PC-3 (cell line): Measurements from ENCODE around the gene TENM4. TPM values are rescaled to one million over a fixed set of nuclear protein-coding genes. Genes with fewer than 3 reads are reported as not detected.

Experiments
- ATAC-seq: fragments of 200-7000 bp; cut with Tn5 transposase; 2 replicates; pipeline ENCODE4 v1.9.1; 2020; ENCODE audit warnings: mild to moderate bottlenecking, moderate library complexity
- BruUV-seq: library from RNA; stranded (reverse); fragments of 400-500 nt; replicated peaks from 2 replicates; lab custom pipeline; 2021; lab: Mats Ljungman, UMichigan
- CTCF ChIA-PET: fragments of 300-600 bp; sonication (Branson Sonifier 250); formaldehyde crosslinking; loops from one replicate; lab custom pipeline; 2022; ENCODE audit warnings: antibody characterized with exemption; lab: Charles Lee
- POLR2A ChIA-PET: fragments of 300-600 bp; sonication (Branson Sonifier 250); formaldehyde crosslinking; loops from one replicate; lab custom pipeline; 2022; ENCODE audit warnings: antibody characterized with exemption; ENCODE audit not compliant: unreplicated experiment; lab: Charles Lee
- DNase-seq: peaks from one replicate; pipeline ENCODE4 v3.0.0-alpha.2; 2015
- H2AFZ ChIP-seq: fragments of 300-600 bp; sonication (generic); 2 replicates; pipeline ENCODE4 v1.6.0; 2016; ENCODE audit warnings: antibody characterized with exemption, low read length
- H3F3A ChIP-seq: fragments of 300-600 bp; sonication (generic); one replicate; pipeline ENCODE4 v1.6.0; 2017; ENCODE audit warnings: antibody characterized with exemption, low read length, control low read depth, mild to moderate bottlenecking; ENCODE audit not compliant: unreplicated experiment
- H3K27ac ChIP-seq: fragments of 300-600 bp; sonication (generic); 2 replicates; pipeline ENCODE4 v1.5.1; 2016; ENCODE audit warnings: mild to moderate bottlenecking, low read length
- H3K27me3 ChIP-seq: fragments of 300-600 bp; sonication (generic); 2 replicates; pipeline ENCODE4 v1.6.1; 2016; ENCODE audit warnings: low read length, mixed read lengths
- H3K36me3 ChIP-seq: fragments of 300-600 bp; sonication (generic); 2 replicates; pipeline ENCODE4 v1.6.1; 2016; ENCODE audit warnings: low read depth, mixed run types, low read length, mixed read lengths
- H3K4me1 ChIP-seq: fragments of 300-600 bp; sonication (generic); 2 replicates; pipeline ENCODE4 v1.5.1; 2016; ENCODE audit warnings: low read length; ENCODE audit not compliant: insufficient read depth
- H3K4me2 ChIP-seq: fragments of 300-600 bp; sonication (generic); 2 replicates; pipeline ENCODE4 v1.6.0; 2016; ENCODE audit warnings: low read length
- H3K4me3 ChIP-seq: fragments of 300-600 bp; sonication (generic); 2 replicates; pipeline ENCODE4 v1.5.1; 2016; ENCODE audit warnings: mild to moderate bottlenecking, low read length, mixed read lengths
- H3K79me2 ChIP-seq: fragments of 300-600 bp; sonication (generic); 2 replicates; pipeline ENCODE4 v1.6.1; 2017; ENCODE audit warnings: low read length, mixed read lengths
- H3K9ac ChIP-seq: fragments of 300-600 bp; sonication (generic); 2 replicates; pipeline ENCODE4 v1.6.0; 2016; ENCODE audit warnings: mild to moderate bottlenecking, low read length
- H3K9me2 ChIP-seq: fragments of 300-600 bp; sonication (generic); replicated peaks from 2 replicates; pipeline ENCODE4 v1.6.1; 2016; ENCODE audit warnings: mixed run types, low read length, mixed read lengths
- H3K9me3 ChIP-seq: fragments of 300-600 bp; sonication (generic); 2 replicates; pipeline ENCODE4 v1.6.1; 2016; ENCODE audit warnings: low read length, mixed read lengths
- H4K20me1 ChIP-seq: fragments of 300-600 bp; sonication (generic); 2 replicates; pipeline ENCODE4 v1.6.1; 2016; ENCODE audit warnings: low read length, mixed read lengths
- CTCF ChIP-seq: fragments of 300-600 bp; sonication (generic); conservative IDR thresholded peaks from 2 replicates; pipeline ENCODE4 v1.5.1; 2017; ENCODE audit warnings: antibody characterized with exemption, low read depth, mild to moderate bottlenecking, low read length
- EZH2 ChIP-seq: fragments of 300-600 bp; sonication (generic); IDR thresholded peaks from one replicate; pipeline ENCODE4 v1.6.1; 2017; ENCODE audit warnings: antibody characterized with exemption, mild to moderate bottlenecking, low read length; ENCODE audit not compliant: unreplicated experiment
- EZH2phosphoT487 ChIP-seq: fragments of 300-600 bp; sonication (generic); IDR thresholded peaks from 2 replicates; pipeline ENCODE4 v1.6.1; 2018; ENCODE audit warnings: mild to moderate bottlenecking, antibody characterized with exemption, low read length, borderline replicate concordance
- intact Hi-C: fragments of 100-400 bp; cut with micrococcal nuclease; formaldehyde crosslinking; loops from 2 replicates; pipeline ENCODE4 v1.9.0; 2023
- total RNA-seq: library from RNA; depleted of rRNA; stranded (reverse); fragments of >200 nt; gene quantifications from 2 replicates; pipeline ENCODE4 v1.2.3, GENCODE V29; 2014

TENM4 gene
- total RNA-seq, 1 experiment from 2014 or later, result 19.7 TPM

GRCh38 chr11:79417069-79417920, 23.5 kb downstream of the TENM4 start:
- Histone ChIP-seq H3K36me3 (no peaks in the 10 kb centered on the region), H3K9ac (no peak overlapping the region), H3K4me2 (no peak overlapping the region), H2AFZ (no peak overlapping the region), H3K4me3 (no peak overlapping the region), H3K9me3 (no peaks in the 10 kb centered on the region), H3K27me3 (no peaks in the 10 kb centered on the region), H3K27ac (no peak overlapping the region), H3K79me2 (no peaks in the 10 kb centered on the region), H3K9me2 (no peaks in the 10 kb centered on the region), H4K20me1 (no peaks in the 10 kb centered on the region), H3K4me1 (peaks cover 31% of the 10 kb centered on the region), H3F3A (no peaks in the 10 kb centered on the region)
- TF ChIP-seq EZH2phosphoT487 (no peak), EZH2 (no peak), CTCF (no peak)
- BruUV-seq, result no TSS peak
- ChIA-PET POLR2A (no interaction called here), CTCF (no interaction called here)
- intact Hi-C loops, result no loop called here
- DNase-seq (no peak), ATAC-seq (no peak)

GRCh38 chr11:79415912-79416311, 24.9 kb downstream of the TENM4 start:
- POLR2A ChIA-PET, result no interaction called here
- Histone ChIP-seq H3K36me3 (no peaks in the 10 kb centered on the region), H2AFZ (no peak overlapping the region), H3K4me3 (no peak overlapping the region), H4K20me1 (no peaks in the 10 kb centered on the region), H3K9ac (no peak overlapping the region), H3K27ac (no peak overlapping the region), H3F3A (no peaks in the 10 kb centered on the region), H3K4me2 (no peak overlapping the region), H3K79me2 (no peaks in the 10 kb centered on the region), H3K9me3 (no peaks in the 10 kb centered on the region), H3K27me3 (0 out of 2 replicates have a peak, but pooled peaks cover 3% of the 10 kb centered on the region), H3K9me2 (no peaks in the 10 kb centered on the region), H3K4me1 (peaks cover 31% of the 10 kb centered on the region)
- no TSS peak for BruUV-seq
- ATAC-seq (no peak), DNase-seq (no peak)
- TF ChIP-seq EZH2 (no peak), EZH2phosphoT487 (no peak), CTCF (no peak)
- CTCF ChIA-PET, result no interaction called here
- intact Hi-C loops, result no loop called here

- no peaks in the 10 kb centered on the region for H4K20me1 ChIP-seq
These were observed 25.4 kb downstream of the TENM4 start for GRCh38 chr11:79415411-79415810.

More at GRCh38 chr11:79415411-79415810, 25.4 kb downstream of the TENM4 start:
- Histone ChIP-seq H3K4me2 (no peak overlapping the region), H3K27me3 (peaks cover 5% of the 10 kb centered on the region; the same call in 1 of the 2 replicates), H3K9ac (no peak overlapping the region), H3F3A (no peaks in the 10 kb centered on the region), H3K4me3 (no peak overlapping the region), H3K9me2 (no peaks in the 10 kb centered on the region), H2AFZ (no peak overlapping the region), H3K4me1 (peaks cover 31% of the 10 kb centered on the region), H3K36me3 (no peaks in the 10 kb centered on the region), H3K79me2 (no peaks in the 10 kb centered on the region), H3K9me3 (no peaks in the 10 kb centered on the region), H3K27ac (no peak overlapping the region)
- DNase-seq, result no peak
- no TSS peak for BruUV-seq
- TF ChIP-seq EZH2 (no peak), CTCF (no peak), EZH2phosphoT487 (no peak)
- POLR2A ChIA-PET, result no interaction called here
- CTCF ChIA-PET, result no interaction called here
- ATAC-seq, result no peak
- intact Hi-C loops, result no loop called here
